Measurements from ENCODE around the gene ARRDC4.

DNA sequence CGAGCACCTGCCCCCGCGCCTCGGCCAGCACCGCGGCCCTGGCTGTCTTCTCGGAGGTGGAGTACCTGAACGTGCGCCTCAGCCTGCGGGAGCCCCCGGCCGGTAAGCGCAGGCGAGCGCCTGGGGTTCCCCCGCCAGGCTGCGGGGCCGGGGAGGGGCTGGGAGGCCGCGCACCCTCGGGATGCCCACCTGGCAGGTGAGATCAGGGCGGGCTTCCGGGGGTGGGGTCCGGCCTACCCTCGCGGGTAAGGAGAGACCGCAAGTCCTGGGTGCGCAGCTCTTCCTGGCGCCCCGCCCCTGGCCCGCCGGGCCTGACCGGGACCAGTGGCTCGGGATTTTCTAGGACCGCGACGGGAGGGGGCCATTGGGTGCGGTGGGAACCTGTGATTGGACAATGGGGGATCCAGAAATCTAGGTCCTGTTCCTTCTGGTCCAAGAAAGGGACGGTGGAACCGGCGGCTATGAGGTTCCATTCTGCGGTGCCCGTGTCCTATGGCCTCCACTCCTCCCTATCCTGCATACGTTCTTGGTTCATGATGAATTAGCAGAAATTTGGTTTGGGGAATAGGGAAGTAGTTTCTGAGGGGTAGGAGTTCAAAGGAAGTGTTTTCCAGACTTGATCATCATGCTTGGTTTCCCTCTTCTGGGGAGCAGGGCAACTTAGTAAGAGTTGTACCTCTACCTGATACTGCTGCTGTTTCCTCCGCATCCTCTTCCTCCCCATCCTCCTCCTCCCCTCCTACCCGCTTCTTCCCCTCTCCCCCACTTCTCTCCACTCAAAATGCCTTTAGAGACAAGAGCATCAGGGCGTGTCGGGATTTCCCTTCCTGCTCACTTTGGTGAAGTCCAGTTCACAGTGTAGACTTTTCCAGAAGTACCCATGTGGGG lies 808 bp downstream of the ARRDC4 start:
- TF ChIP-seq, protein P1, sequence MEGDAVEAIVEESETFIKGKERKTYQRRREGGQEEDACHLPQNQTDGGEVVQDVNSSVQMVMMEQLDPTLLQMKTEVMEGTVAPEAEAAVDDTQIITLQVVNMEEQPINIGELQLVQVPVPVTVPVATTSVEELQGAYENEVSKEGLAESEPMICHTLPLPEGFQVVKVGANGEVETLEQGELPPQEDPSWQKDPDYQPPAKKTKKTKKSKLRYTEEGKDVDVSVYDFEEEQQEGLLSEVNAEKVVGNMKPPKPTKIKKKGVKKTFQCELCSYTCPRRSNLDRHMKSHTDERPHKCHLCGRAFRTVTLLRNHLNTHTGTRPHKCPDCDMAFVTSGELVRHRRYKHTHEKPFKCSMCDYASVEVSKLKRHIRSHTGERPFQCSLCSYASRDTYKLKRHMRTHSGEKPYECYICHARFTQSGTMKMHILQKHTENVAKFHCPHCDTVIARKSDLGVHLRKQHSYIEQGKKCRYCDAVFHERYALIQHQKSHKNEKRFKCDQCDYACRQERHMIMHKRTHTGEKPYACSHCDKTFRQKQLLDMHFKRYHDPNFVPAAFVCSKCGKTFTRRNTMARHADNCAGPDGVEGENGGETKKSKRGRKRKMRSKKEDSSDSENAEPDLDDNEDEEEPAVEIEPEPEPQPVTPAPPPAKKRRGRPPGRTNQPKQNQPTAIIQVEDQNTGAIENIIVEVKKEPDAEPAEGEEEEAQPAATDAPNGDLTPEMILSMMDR (IDR thresholded peaks at IDR 0.05; ENCODE audit: control extremely low read depth in 1 of 3, insufficient read depth in 1 of 3, low read depth in 1 of 3, low read length in 3 of 3), result no peak
- TF ChIP-seq CREB1 (IDR thresholded peaks at IDR 0.05) (no peak), EZH2 (IDR thresholded peaks at IDR 0.05; ENCODE audit: low read depth, low read length, severe bottlenecking) (no peak), NRF1 (IDR thresholded peaks at IDR 0.05; ENCODE audit: low read depth, low read length) (no peak), POLR2A (IDR thresholded peaks at IDR 0.05; ENCODE audit: control extremely low read depth in 1 of 2, low read depth in 2 of 2, low read length in 2 of 2) (no peak), ASH2L (IDR thresholded peaks at IDR 0.05; ENCODE audit: low read length) (no peak), RFX5 (IDR thresholded peaks at IDR 0.05; ENCODE audit: borderline replicate concordance, low read depth, low read length) (no peak), TAF1 (IDR thresholded peaks at IDR 0.05; ENCODE audit: low read depth, low read length) (no peak), GABPA (IDR thresholded peaks at IDR 0.05; ENCODE audit: borderline replicate concordance, insufficient read depth, low read length) (no peak)
- TF ChIP-seq, protein P2, sequence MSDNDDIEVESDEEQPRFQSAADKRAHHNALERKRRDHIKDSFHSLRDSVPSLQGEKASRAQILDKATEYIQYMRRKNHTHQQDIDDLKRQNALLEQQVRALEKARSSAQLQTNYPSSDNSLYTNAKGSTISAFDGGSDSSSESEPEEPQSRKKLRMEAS (IDR thresholded peaks at IDR 0.05), result no peak
- TF ChIP-seq, protein P3, sequence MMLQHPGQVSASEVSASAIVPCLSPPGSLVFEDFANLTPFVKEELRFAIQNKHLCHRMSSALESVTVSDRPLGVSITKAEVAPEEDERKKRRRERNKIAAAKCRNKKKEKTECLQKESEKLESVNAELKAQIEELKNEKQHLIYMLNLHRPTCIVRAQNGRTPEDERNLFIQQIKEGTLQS (IDR thresholded peaks at IDR 0.05; ENCODE audit: insufficient read depth, low read depth, low read length), result no peak

Measured in H1 (cell line).